ENCODE measurements around the gene OTOF.

DNA sequence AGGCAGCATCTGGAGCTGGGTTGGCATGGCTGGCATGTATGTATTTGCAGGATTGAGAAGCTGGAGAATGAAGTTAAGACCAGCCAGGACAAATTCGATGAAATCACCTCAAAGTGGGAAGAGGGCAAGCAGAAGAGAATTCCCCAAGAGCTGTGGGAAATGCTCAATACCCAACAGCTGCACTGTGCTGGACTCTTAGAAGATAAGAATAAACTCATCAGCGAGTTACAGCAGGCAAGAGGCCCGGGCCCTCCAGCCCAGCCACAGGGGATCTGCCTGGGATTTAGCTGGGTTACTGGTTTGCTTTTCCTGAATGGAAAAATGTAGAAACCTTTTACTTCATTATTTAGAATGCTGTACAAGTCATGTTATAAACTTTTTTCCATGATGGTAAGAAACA, 53.7 kb downstream of the OTOF start:
- TF ChIP-seq, protein P1, sequence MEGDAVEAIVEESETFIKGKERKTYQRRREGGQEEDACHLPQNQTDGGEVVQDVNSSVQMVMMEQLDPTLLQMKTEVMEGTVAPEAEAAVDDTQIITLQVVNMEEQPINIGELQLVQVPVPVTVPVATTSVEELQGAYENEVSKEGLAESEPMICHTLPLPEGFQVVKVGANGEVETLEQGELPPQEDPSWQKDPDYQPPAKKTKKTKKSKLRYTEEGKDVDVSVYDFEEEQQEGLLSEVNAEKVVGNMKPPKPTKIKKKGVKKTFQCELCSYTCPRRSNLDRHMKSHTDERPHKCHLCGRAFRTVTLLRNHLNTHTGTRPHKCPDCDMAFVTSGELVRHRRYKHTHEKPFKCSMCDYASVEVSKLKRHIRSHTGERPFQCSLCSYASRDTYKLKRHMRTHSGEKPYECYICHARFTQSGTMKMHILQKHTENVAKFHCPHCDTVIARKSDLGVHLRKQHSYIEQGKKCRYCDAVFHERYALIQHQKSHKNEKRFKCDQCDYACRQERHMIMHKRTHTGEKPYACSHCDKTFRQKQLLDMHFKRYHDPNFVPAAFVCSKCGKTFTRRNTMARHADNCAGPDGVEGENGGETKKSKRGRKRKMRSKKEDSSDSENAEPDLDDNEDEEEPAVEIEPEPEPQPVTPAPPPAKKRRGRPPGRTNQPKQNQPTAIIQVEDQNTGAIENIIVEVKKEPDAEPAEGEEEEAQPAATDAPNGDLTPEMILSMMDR (IDR thresholded peaks at IDR 0.05) = no peak
- TF ChIP-seq POLR2A (IDR thresholded peaks at IDR 0.05) = no peak
